MM.1S (cell line): ENCODE data around the gene SUSD1.

ENCODE experiments used
- DNase-seq: peaks from one replicate; pipeline ENCODE4 v3.0.0-alpha.2; 2015
- H2AFZ ChIP-seq: fragments of 300-600 bp; sonication (generic); 2 replicates; pipeline ENCODE4 v1.6.0; 2016; ENCODE audit warnings: antibody characterized with exemption, low read length
- H3F3A ChIP-seq: fragments of 300-600 bp; sonication (generic); 2 replicates; pipeline ENCODE4 v1.6.1; 2016; ENCODE audit warnings: mild to moderate bottlenecking, antibody characterized with exemption, low read length, moderate library complexity, mixed read lengths; ENCODE audit not compliant: insufficient read depth
- H3K27ac ChIP-seq: fragments of 300-600 bp; sonication (generic); 2 replicates; pipeline ENCODE4 v1.5.1; 2016; ENCODE audit warnings: mild to moderate bottlenecking, low read length
- H3K27me3 ChIP-seq: fragments of 300-600 bp; sonication (generic); replicated peaks from 2 replicates; pipeline ENCODE4 v1.6.0; 2016; ENCODE audit warnings: low read length; ENCODE audit not compliant: insufficient read depth
- H3K36me3 ChIP-seq: fragments of 300-600 bp; sonication (generic); replicated peaks from 2 replicates; pipeline ENCODE4 v1.6.1; 2016; ENCODE audit warnings: mild to moderate bottlenecking, low read length, mixed read lengths; ENCODE audit not compliant: insufficient read depth
- H3K4me1 ChIP-seq: fragments of 300-600 bp; sonication (generic); 2 replicates; pipeline ENCODE4 v1.6.1; 2016; ENCODE audit warnings: low read length, mixed read lengths
- H3K4me2 ChIP-seq: fragments of 300-600 bp; sonication (generic); 2 replicates; pipeline ENCODE4 v1.6.0; 2016; ENCODE audit warnings: low read depth, low read length
- H3K4me3 ChIP-seq: fragments of 300-600 bp; sonication (generic); 2 replicates; pipeline ENCODE4 v1.5.1; 2016; ENCODE audit warnings: low read length, mixed read lengths
- H3K79me2 ChIP-seq: fragments of 300-600 bp; sonication (generic); 2 replicates; pipeline ENCODE4 v1.6.1; 2016; ENCODE audit warnings: mixed run types, low read length, mixed read lengths
- H3K9ac ChIP-seq: fragments of 300-600 bp; sonication (generic); 2 replicates; pipeline ENCODE4 v1.6.1; 2016; ENCODE audit warnings: low read length, mixed read lengths
- H3K9me2 ChIP-seq: fragments of 300-600 bp; sonication (generic); replicated peaks from 2 replicates; pipeline ENCODE4 v1.6.1; 2016; ENCODE audit warnings: mild to moderate bottlenecking, low read length, mixed read lengths; ENCODE audit not compliant: insufficient read depth
- H3K9me3 ChIP-seq: fragments of 300-600 bp; sonication (generic); replicated peaks from 2 replicates; pipeline ENCODE4 v1.6.1; 2016; ENCODE audit warnings: mild to moderate bottlenecking, low read length, mixed read lengths; ENCODE audit not compliant: insufficient read depth
- H4K20me1 ChIP-seq: fragments of 300-600 bp; sonication (generic); 2 replicates; pipeline ENCODE4 v1.6.1; 2016; ENCODE audit warnings: mild to moderate bottlenecking, low read length, moderate library complexity, mixed read lengths; ENCODE audit not compliant: insufficient read depth
- EZH2 ChIP-seq: fragments of 300-600 bp; sonication (generic); optimal IDR thresholded peaks from 2 replicates; pipeline ENCODE3; 2017; ENCODE audit warnings: low read depth, mild to moderate bottlenecking, antibody characterized with exemption, low read length, mixed read lengths
- EZH2phosphoT487 ChIP-seq: fragments of 300-600 bp; sonication (generic); IDR thresholded peaks from 2 replicates; pipeline ENCODE4 v1.6.1; 2018; ENCODE audit warnings: antibody characterized with exemption, low read length
- TF ChIP-seq, protein P1 (sequence below): fragments of 300-600 bp; sonication (generic); IDR thresholded peaks from 2 replicates; pipeline ENCODE4 v1.5.1; 2016; ENCODE audit warnings: antibody characterized with exemption, low read length, mixed read lengths

SUSD1 gene

DNA sequence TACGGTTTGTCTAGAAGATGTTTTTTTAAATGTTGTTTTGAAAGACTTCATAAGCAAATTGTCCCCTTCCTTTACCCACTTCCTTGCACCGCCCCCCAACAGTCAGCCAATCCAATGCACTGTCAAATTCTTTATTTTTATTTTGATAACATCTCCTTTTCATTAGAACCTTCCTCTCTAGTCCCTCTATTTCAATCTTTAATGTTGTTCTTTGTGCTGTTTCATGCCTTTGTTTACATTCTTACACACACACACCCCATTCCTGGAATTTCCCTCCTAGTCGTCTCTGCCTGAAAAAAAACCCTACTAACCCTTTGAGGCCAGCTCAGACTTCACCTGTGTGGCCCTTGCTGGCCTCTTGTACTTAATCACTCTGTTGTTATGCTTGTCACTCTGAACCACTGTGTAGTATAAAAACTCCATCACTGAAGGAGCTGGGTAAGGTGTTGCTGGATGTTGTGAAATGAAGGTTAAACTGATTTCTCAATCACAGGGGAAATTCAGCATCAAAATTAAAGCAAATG, 145.1 kb downstream of the SUSD1 start:
- Histone ChIP-seq H3K36me3 (no peaks in the 10 kb centered on the region), H2AFZ (no peak overlapping the region), H4K20me1 (no peaks in the 10 kb centered on the region), H3K79me2 (no peaks in the 10 kb centered on the region), H3K9me3 (no peaks in the 10 kb centered on the region), H3K27ac (no peak overlapping the region), H3K4me3 (no peak overlapping the region), H3K4me1 (peaks cover 36% of the 10 kb centered on the region), H3K4me2 (no peak overlapping the region), H3K9ac (no peak overlapping the region), H3K27me3 (no peaks in the 10 kb centered on the region; the same call in 1 of the 2 replicates), H3F3A (peaks cover 18% of the 10 kb centered on the region), H3K9me2 (no peaks in the 10 kb centered on the region)
- TF ChIP-seq EZH2 = no peak
- DNase-seq = no peak

DNA sequence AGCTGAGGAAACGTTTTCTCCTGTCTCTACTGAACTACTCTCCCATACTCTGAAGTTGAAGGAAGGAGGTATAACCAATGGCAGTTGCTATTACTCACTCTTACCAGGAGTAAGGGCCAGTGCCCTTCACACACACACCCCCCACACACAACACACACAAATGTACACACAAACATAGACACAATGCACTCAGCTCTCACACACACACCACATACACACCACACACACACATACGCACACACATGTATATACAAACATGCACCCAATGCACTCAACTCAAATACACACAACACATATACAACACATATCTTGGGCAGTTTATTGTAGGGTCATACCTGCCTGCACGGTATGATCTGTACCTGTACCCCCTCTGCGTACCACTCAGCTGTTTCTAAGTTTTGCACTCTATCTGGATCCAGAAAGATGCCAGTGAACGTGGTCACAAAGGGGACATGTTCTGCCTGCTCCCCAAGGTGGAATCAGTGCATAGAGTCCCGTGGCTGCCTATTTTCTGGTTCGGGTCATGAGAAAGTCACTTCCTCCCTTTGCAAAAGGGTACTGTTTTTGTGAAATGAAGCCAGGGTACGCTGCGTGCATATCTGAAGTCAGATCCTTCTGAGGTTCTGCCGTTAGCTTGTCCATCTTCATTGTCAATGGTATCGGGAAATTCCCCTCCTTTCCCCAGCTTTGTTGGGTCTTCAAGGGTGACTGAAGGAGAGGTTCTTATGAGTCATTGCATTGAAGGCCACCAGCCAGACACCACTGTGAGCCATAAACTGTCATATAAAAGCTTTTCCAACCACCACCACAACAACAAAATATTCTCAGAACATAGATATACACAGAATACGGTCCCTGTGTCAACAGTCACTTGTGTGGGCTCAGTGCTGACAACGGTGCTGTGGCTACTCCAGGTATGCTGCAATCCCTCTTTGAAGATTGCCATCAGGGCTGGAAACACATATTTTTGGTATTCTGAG, 146.6 kb downstream of the SUSD1 start:
- peaks cover 32% of the 10 kb centered on the region for H3K4me1 ChIP-seq
- H3K27ac ChIP-seq = no peak overlapping the region
- H3K36me3 ChIP-seq = no peaks in the 10 kb centered on the region
- H3K9me2 ChIP-seq = no peaks in the 10 kb centered on the region
- no peaks in the 10 kb centered on the region; the same call in 1 of the 2 replicates for H3K27me3 ChIP-seq
- H3K9me3 ChIP-seq = no peaks in the 10 kb centered on the region
- H3F3A ChIP-seq = peaks cover 18% of the 10 kb centered on the region
- no peak overlapping the region for H2AFZ ChIP-seq
- TF ChIP-seq EZH2phosphoT487 = no peak
- TF ChIP-seq EZH2 = no peak
- TF ChIP-seq, protein P1, sequence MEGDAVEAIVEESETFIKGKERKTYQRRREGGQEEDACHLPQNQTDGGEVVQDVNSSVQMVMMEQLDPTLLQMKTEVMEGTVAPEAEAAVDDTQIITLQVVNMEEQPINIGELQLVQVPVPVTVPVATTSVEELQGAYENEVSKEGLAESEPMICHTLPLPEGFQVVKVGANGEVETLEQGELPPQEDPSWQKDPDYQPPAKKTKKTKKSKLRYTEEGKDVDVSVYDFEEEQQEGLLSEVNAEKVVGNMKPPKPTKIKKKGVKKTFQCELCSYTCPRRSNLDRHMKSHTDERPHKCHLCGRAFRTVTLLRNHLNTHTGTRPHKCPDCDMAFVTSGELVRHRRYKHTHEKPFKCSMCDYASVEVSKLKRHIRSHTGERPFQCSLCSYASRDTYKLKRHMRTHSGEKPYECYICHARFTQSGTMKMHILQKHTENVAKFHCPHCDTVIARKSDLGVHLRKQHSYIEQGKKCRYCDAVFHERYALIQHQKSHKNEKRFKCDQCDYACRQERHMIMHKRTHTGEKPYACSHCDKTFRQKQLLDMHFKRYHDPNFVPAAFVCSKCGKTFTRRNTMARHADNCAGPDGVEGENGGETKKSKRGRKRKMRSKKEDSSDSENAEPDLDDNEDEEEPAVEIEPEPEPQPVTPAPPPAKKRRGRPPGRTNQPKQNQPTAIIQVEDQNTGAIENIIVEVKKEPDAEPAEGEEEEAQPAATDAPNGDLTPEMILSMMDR = no peak
- no peak for DNase-seq
- no peaks in the 10 kb centered on the region for H4K20me1 ChIP-seq
- H3K9ac ChIP-seq = no peak overlapping the region
- H3K4me2 ChIP-seq = no peak overlapping the region
- no peaks in the 10 kb centered on the region for H3K79me2 ChIP-seq
- no peak overlapping the region for H3K4me3 ChIP-seq

DNA sequence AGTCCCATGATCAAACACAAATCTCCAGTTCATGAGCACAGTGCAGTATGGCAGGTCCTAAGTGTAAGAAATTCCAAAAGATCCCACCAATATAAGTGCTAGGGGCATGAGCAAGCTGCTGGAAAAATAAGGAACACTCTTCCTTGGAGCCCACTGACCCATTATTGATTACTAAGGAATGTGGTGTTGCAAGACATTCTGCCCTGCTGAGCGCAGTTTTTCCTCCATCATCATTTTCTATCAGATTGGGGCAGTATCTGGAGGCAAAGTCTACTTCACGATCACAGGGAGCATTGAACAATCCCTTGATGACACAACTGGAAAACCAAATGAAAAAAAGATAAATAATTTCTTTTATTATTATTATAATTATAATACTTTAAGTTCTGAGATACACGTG, 149.2 kb downstream of the SUSD1 start:
- Histone ChIP-seq H3K36me3 (no peaks in the 10 kb centered on the region), H3K9me3 (no peaks in the 10 kb centered on the region), H3K27me3 (no peaks in the 10 kb centered on the region; the same call in 1 of the 2 replicates), H3K9ac (no peak overlapping the region), H3K9me2 (no peaks in the 10 kb centered on the region), H2AFZ (no peak overlapping the region), H3K4me1 (peaks cover 14% of the 10 kb centered on the region), H3K4me3 (no peak overlapping the region), H4K20me1 (no peaks in the 10 kb centered on the region), H3K4me2 (no peak overlapping the region), H3K79me2 (no peaks in the 10 kb centered on the region), H3K27ac (no peak overlapping the region), H3F3A (0 out of 2 replicates have a peak, but pooled peaks cover 3% of the 10 kb centered on the region)
- TF ChIP-seq, protein P1 = no peak
- DNase-seq = no peak

DNA sequence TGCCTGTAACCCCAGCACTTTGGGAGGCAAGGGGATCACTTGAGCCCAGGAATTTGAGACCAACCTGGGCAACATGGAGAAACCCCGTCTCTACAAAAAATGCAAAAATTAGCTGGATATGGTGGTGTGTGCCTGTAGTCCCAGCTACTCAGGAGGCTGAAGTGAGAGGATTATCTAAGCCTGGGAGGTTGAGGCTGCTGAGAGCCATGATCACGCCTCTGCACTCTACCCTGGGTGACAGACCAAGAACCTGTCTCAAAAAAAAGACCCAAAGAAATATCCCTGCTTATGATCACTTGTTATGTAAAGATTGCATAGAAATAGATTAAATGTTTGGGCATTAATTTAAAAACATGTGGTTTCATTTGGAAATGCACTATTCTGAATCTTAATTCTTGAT, 153.4 kb downstream of the SUSD1 start:
- no peak for DNase-seq
- H3K36me3 ChIP-seq = no peaks in the 10 kb centered on the region
- no peaks in the 10 kb centered on the region for H3K9me2 ChIP-seq
- H3K4me3 ChIP-seq = no peak overlapping the region
- peaks cover 8% of the 10 kb centered on the region for H3K4me1 ChIP-seq
- H3K9ac ChIP-seq = no peak overlapping the region
- H3K9me3 ChIP-seq = no peaks in the 10 kb centered on the region
- no peaks in the 10 kb centered on the region for H4K20me1 ChIP-seq
- H3K27ac ChIP-seq = no peak overlapping the region
- H3K4me2 ChIP-seq = no peak overlapping the region
- no peaks in the 10 kb centered on the region for H3K27me3 ChIP-seq
- H2AFZ ChIP-seq = no peak overlapping the region
- H3K79me2 ChIP-seq = no peaks in the 10 kb centered on the region
- TF ChIP-seq EZH2 = no peak
- TF ChIP-seq, protein P1 = no peak
- no peak for TF ChIP-seq EZH2phosphoT487
- no peaks in the 10 kb centered on the region for H3F3A ChIP-seq
